ENCODE data around the gene CMC1. TPM values are rescaled to one million over a fixed set of nuclear protein-coding genes. Genes with fewer than 3 reads are reported as not detected.

The CMC1 gene
- polyA plus RNA-seq, 2 of the 4 experiments (the other 2 are of a cell fraction): 56.9 to 76.7 TPM

- no peak for ATAC-seq
- Histone ChIP-seq H3K9me3 (no peaks in the 10 kb centered on the region), H3K4me2 (no peak overlapping the region), H3K4me1 (no peaks in the 10 kb centered on the region), H3K4me3 (no peak overlapping the region), H3K27ac (no peak overlapping the region)
- ChIA-PET POLR2A (no interaction called here), CTCF (no interaction called here)
- no peak for DNase-seq (ENCODE audit: low read depth in 1 of 2, low spot score in 1 of 2)
- TF ChIP-seq CHD4 (IDR thresholded peaks at IDR 0.05; ENCODE audit: borderline replicate concordance): no peak
- no peak for TF ChIP-seq ZFP36 (IDR thresholded peaks at IDR 0.05; ENCODE audit: borderline replicate concordance, partially characterized antibody)
- TF ChIP-seq NFE2L2 (conservative IDR thresholded peaks at IDR 0.05; ENCODE audit: low read length): no peak
- no peak for TF ChIP-seq ELK1 (IDR thresholded peaks at IDR 0.05; ENCODE audit: low read depth, low read length)
- TF ChIP-seq NPAS2 (CRISPR knock-in tag; IDR thresholded peaks at IDR 0.05; ENCODE audit: borderline replicate concordance): no peak
- no peak for TF ChIP-seq HOXB5 (CRISPR knock-in tag; IDR thresholded peaks at IDR 0.05)
- no peak for TF ChIP-seq MAX (IDR thresholded peaks at IDR 0.05)
- no peak for TF ChIP-seq ZSCAN20 (CRISPR knock-in tag; IDR thresholded peaks at IDR 0.05)
- no peak for TF ChIP-seq E2F6 (IDR thresholded peaks at IDR 0.05; ENCODE audit: borderline replicate concordance, low read depth)
- TF ChIP-seq REST (IDR thresholded peaks at IDR 0.05): no peak
- no peak for TF ChIP-seq HEYL (CRISPR knock-in tag; IDR thresholded peaks at IDR 0.05)
- TF ChIP-seq MAFK (IDR thresholded peaks at IDR 0.05; ENCODE audit: partially characterized antibody): no peak
- no peak for TF ChIP-seq HDAC2 (IDR thresholded peaks at IDR 0.05)
- no peak for TF ChIP-seq TFCP2L1 (CRISPR knock-in tag; IDR thresholded peaks at IDR 0.05)
- no peak for TF ChIP-seq ZNF302 (CRISPR knock-in tag; IDR thresholded peaks at IDR 0.05)
- no peak for TF ChIP-seq POLR2AphosphoS2 (conservative IDR thresholded peaks at IDR 0.05; ENCODE audit: low read length)
- 19% methylated on average over 4 of the region's 4 CpGs for WGBS (ENCODE audit: missing lambda C conversion rate)
- no peak for FAIRE-seq
Observed at GRCh38 chr3:28224430-28224829, 17.0 kb upstream of the CMC1 start.

- Histone ChIP-seq H3K9me3 (no peaks in the 10 kb centered on the region), H3K4me3 (no peak overlapping the region), H3K4me1 (no peaks in the 10 kb centered on the region), H3K27ac (no peak overlapping the region), H3K4me2 (no peak overlapping the region)
- POLR2A ChIA-PET: no interaction called here
- no peak for TF ChIP-seq TP53 (CRISPR knock-in tag; IDR thresholded peaks at IDR 0.05)
- TF ChIP-seq CHD4 (IDR thresholded peaks at IDR 0.05; ENCODE audit: borderline replicate concordance): no peak
- no peak for TF ChIP-seq FOXS1 (CRISPR knock-in tag; IDR thresholded peaks at IDR 0.05)
- peak in 1 of 2 experiments; percentile 24; a peak in 1 of 4 replicates for TF ChIP-seq CEBPB (IDR thresholded peaks at IDR 0.05)
- TF ChIP-seq PBX3 (IDR thresholded peaks at IDR 0.05): no peak
- TF ChIP-seq EHF (CRISPR knock-in tag; IDR thresholded peaks at IDR 0.05): no peak
- CTCF ChIA-PET: no interaction called here
- DNase-seq (ENCODE audit: low read depth in 1 of 2, low spot score in 1 of 2) (no peak), ATAC-seq (no peak), FAIRE-seq (no peak)
- 85% methylated on average over 3 of the region's 3 CpGs for WGBS (ENCODE audit: missing lambda C conversion rate)
Observed at GRCh38 chr3:28226020-28226419, 15.4 kb upstream of the CMC1 start.

Data from A549 (cell line).